Skin of body (tissue), 2 donors: ENCODE results near the gene VPS33A. TPM values are rescaled to one million over a fixed set of nuclear protein-coding genes. Genes with fewer than 3 reads are reported as not detected.
"Not testable (repeated sequence)": the region's sequence is repeated elsewhere in the genome, so short reads cannot be mapped to it uniquely, and the experiment has no call there.

ENCODE experiments used
- DNase-seq: peaks from one replicate; lab custom pipeline; 2025; lab: John Stamatoyannopoulos, UW
- total RNA-seq: library from RNA; depleted of rRNA; stranded (reverse); fragments of >200 nt; gene quantifications from one replicate; pipeline ENCODE4 v1.2.3, GENCODE V29; 2014

The VPS33A gene
- 12.0 TPM for total RNA-seq

GRCh38 chr12:122266230-122266901 lies at the start of gene VPS33A:
TSS of gene VPS33A (minus strand) at chr12:122266494. CDS start at chr12:122266408, 86 bp downstream.
- peak; percentile 96 for DNase-seq

DNA sequence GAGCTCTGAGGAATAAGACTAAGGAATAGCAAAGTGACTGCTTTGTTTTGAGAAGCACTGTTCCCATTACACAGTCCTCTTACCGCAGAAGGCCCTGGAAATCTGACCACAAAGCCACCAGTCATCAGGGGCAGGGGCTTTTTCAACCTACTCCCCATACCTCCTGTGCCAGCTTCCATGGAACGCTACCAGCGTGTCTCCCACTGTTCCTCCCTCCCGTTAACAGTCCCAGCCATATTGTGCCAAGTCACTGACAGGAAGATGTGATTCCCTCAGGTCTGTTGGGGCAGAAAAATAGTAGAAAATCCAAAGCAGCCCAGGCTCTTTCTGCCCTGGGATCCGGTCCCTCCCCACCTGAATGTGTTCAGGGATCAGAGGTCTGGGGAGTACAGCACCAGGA lies 46.6 kb upstream of the VPS33A start:
- DNase-seq, result no peak

DNA sequence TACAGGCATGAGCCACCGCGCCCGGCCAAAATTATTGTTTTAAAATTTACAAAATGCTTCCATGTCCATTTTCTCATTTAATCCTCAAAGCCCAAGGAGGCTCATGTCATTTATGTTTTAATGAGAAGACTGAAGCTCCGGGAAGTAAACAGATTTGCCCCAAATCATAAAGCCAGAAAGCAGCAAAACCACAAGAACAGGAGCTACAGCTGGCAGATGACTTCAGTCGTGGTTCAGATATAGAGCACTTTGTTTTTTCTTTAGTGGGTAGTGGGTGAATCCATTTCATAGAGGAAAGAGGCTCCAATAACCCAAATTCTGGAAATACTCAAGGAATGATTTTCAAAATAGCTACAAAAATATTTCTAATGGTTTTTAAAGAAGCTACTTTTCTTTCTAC lies 45.4 kb upstream of the VPS33A start:
- no peak for DNase-seq

DNA sequence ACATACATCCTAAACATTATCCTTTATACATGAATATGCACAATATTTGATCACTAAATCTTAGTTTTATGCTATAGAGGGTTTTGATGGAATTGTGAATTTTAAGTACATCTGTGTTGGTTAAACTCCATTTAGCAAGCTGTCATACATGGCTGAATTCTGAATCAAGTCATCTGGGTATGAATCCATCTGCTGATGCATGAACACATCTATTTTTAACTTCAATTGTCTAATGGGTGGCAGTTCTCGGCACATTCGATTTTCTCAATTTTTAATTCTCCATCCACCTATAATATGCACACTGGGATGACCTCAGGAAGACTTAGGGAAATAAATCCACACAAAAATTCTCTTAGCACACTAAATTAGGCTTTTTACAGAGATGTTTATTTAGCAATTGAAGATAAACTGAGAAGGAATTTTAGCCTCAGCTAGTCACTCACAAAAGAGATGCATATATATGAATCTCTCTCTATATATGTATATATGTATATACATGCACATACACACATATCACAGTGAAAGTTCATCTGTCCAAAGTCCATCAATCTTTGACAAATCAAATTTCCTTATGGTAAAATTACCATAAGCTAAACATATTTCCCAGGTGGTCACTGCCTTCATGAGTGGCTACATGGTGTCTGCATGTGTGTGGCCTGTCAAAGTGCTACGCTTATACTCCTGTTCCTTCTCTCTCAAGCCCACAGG lies 44.5 kb upstream of the VPS33A start:
- peak; percentile 16 for DNase-seq

DNA sequence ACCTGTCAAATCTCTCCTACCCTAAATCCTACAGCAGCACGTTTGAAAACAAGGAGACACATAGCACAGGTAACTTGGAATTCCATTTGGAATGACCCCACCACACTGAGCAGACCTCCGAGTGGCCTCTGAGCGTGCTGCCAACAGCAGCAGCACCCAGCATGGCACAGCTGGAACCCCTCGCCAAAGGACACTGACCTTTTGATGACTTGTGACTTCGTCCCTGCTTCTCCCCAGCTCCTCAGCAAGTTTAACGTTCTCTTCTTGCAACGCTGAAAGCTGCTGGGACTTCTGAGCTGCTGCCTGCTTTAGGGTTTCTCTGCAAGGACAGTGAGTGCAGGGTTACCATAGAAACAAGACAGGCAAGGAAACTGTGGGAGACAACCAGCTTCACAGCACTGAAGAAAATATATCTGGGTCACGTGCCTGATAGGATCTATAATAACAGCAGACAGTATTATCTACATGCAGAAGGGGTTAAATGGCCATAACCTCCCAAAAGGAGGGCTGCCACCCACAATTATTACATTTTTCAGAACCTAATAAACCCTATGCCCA lies 43.3 kb upstream of the VPS33A start:
- no peak for DNase-seq

GRCh38 chr12:122308811-122309210 lies 42.5 kb upstream of the VPS33A start:
- DNase-seq, result no peak

GRCh38 chr12:122306407-122306806 lies 40.1 kb upstream of the VPS33A start:
- DNase-seq, result no peak

- DNase-seq, result no peak
Observed at GRCh38 chr12:122304924-122305323, 38.6 kb upstream of the VPS33A start.

DNA sequence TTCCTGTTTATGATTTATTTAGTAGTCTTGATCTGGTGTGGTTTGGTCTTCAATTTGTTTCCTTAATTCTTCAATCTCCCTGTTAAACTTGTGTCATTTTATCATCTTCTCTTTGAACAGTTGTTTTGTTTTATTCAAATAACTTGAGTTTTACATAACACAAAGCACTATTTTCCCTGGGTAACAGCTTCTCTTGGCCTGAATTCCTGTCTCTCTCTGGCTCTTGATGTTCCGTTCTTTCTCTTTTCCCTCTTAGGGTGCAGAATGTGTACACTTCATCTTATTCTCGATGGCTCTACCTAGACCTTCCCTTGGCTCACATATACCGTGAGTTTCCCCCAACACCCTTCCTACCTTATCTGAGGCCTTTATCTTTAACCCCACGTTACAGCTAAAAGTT lies 36.8 kb upstream of the VPS33A start:
- no peak for DNase-seq

DNA sequence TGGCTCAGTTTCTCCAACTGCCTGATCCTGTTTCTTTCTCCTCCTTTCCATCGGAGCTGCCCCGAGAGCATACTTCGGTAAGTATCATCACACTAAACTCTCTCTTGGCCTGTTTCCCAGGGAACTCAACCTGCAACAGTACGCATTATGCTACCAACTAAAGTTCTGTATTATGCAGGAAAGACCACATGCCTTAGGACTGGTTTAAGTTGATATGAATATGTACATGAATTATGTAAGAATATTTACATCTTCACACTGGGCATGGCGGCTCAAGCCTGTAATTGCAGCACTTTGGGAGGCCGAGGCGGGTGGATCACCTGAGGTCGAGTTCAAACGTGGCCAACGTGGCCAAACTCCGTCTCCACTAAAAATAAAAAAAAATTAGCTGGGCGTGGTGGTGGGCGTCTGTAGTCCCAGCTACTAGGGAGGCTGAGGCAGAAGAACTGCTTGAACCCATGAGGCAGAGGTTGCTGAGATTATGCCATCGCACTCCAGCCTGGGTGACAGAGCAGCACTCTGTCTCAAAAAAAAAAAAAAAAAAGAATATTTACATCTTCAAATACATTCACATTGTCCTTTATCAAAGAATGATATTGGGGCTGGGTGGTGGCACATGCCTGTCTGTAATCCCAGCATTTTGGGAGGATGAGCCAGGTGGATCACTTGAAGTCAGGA lies 31.9 kb upstream of the VPS33A start:
- DNase-seq, result no peak

GRCh38 chr12:122297494-122297893 lies 31.2 kb upstream of the VPS33A start:
- no peak for DNase-seq

DNA sequence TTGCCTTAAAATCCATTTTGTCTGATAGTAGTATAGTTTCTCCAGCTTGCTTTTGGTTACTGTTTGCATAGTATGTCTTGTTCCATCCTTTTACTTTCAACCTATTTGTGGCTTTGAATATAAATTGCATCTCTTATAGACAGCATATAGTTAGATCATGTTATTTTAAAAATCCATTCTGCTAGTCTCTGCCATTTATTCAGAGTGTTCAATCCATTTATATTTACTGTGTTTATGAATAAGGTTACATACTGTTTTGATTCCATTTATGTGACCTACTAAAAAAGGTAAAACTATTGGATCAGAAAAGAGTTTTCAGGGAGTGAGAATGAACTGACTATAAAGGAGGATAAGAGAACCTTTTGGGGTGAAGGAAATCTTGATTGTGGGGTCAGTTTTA lies 29.6 kb upstream of the VPS33A start:
- DNase-seq, result no peak

GRCh38 chr12:122293081-122293480 lies 26.8 kb upstream of the VPS33A start:
- no peak for DNase-seq

DNA sequence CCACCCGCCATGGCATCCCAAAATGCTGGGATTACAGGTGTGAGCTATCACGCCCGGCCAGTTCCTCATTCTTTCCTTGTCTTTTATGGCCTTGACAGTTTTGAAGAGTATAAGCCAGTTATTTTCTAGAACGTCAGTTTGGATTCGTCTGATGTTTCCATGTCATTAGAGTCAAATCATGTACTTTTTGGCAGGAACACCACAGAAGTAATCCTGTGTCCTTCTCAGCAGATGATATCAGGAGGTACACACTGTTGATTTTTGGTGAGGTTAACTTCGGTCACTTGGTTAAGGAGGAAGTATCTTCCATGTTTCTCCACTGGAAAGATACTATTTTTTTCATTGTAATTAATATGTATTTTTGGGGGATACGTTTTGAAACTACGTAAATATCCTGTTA lies 25.1 kb upstream of the VPS33A start:
- no peak for DNase-seq

DNA sequence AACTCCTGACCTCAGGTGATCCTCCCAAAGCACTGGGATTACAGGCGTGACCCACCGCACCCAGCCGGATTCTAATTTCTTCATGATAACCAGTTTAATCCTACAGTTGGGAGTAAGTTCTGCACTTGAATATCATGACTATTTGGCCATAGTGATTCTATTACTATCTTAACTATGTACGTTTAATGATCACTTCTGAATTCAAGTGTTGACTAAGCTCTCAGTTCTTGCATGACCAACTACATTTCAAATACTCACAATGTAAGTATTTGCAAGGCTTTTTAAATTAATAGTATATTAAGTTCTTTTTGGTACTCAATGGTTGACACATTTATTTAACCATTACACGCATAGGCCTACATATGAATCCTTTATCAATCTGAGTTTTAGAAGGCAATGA lies 17.4 kb upstream of the VPS33A start:
- no peak for DNase-seq

DNA sequence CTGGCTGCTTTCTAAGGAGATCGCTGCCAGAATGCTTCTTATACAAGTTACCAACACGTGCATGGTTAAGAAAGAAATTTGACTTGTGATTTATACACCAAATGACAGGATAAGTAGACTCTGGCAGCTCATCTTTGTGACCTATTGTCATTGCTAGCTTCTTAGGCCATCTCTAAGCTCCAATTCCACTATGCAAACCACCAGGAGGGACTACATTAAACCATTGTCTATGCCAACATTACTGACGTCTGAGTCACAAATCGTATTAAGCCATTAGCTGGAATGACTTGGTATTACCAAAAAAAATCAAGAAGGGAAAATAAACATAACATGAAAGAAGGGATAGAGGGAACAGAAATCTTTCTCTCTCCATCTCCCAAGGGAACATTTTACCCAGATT lies 15.8 kb upstream of the VPS33A start:
- no peak for DNase-seq

DNA sequence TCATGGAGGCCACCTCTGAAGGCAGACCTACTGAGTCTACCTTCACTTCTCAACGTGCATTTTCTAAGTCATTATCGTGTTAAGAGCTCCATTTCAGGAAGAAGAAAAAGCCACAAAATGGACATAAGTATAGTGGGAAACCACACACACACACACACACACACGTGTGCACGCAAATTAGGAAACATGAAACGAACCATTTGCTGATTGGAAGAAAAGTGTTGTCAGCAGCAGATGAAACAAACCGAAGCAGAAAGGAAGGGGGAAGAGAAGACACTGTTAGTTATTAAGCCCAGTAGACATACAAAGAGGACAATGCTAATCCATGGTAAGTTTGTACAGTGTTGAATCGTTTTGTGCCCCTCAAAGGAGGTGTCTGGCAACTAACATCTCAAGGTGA lies 9.9 kb upstream of the VPS33A start:
- no peak for DNase-seq

DNA sequence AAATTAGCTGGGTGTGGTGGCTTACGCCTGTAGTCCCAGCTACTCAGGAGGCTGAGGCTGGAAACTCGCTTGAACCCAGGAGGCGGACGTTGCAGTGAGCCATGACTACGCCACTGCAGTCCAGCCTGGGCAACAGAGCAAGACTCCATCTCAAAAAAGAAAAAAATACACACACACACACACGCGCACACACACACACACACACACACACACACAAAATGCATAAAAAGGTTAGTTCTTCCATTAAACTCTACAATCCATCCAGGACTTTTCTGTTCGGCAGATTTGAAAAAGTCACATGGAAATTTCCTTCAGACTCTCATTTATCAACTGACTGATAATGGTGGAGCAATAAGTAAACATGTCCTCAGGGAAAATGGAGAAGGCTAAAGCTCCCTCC lies 9.2 kb upstream of the VPS33A start:
- DNase-seq, result no peak

- peak; percentile 1 for DNase-seq
Observed at GRCh38 chr12:122265886-122266229, 436 bp downstream of the VPS33A start.

DNA sequence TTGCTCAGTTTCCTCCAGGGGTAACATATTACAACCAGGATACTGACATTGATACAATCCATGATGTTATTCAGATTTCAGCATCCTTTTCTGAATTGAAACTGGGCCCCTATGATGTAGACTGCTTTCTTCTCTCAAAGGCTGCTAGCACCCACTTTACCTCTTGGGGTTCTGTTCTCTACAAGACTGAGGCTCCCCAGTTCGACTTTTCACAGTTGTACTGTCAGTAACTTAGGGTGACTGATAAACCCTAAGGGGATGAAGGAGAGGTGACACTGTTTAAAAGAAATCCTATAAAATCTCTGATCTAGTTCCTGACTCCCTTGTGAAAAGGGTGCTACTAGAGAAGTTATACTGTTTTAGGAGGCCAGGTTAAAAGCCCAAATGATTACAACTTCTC lies 818 bp downstream of the VPS33A start:
- DNase-seq, result no peak

- DNase-seq, result not testable (repeated sequence)
Observed at GRCh38 chr12:122260735-122261134, 5.6 kb downstream of the VPS33A start.

DNA sequence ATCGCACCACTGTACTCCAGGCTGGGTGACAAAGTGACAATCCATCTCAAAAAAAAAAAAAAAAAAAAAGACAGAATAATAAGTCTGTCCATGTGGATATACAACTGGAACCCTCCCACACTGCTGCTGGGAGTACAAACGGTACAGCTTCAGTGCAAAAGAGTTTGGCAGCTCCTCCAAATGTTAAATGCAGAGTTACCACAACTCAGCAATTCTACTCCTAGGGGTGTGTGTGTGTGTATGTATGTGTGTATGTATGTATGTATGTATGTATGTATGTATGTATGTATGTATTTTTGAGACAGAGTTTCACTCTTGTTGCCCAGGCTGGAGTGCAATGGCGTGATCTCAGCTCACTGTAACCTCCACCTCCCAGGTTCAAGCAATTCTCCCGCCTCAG lies 7.4 kb downstream of the VPS33A start:
- not testable (repeated sequence) for DNase-seq
